ENCODE results near the gene SESTD1.
A peak's percentile ranks its signal among the peaks of the same experiment; 100 is the strongest.

The SESTD1 gene

GRCh38 chr2:179165356-179166000 is 99.2 kb downstream of the SESTD1 start:
- DNase-seq, result no peak
- no peak for ATAC-seq
- Mint-ChIP-seq H3K4me3 (no peak overlapping the region), H3K9me3 (peaks cover 4% of the 10 kb centered on the region), H3K4me1 (peaks cover 5% of the 10 kb centered on the region), H3K36me3 (ENCODE audit: low read depth) (peaks cover 15% of the 10 kb centered on the region), H3K27ac (no peak overlapping the region), H3K27me3 (no peaks in the 10 kb centered on the region)

DNA sequence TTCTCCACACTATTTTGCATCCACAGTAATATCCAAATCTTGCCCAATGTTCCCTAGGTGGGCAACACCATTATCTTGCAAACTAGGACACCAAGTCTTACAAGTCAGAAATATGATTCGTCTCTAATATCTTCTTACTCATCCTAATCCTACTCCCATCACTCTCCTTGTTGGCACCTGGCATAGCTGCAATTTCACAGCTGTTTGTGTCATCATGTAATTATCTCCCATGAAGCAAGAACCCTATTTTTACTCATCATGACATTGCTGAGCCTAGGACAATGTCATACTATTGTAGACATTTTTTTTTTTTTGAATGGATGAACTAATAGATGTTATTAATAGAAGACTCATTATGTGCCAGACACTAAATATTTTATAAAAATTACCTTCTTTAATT is 123.4 kb downstream of the SESTD1 start:
- H3K27me3 Mint-ChIP-seq, result no peaks in the 10 kb centered on the region
- H3K4me3 Mint-ChIP-seq, result no peak overlapping the region
- H3K27ac Mint-ChIP-seq, result no peak overlapping the region
- DNase-seq, result no peak
- no peaks in the 10 kb centered on the region for H3K36me3 Mint-ChIP-seq (ENCODE audit: low read depth)
- H3K4me1 Mint-ChIP-seq, result no peaks in the 10 kb centered on the region
- H3K9me3 Mint-ChIP-seq, result no peaks in the 10 kb centered on the region
- ATAC-seq, result no peak

GRCh38 chr2:179140571-179140970 is 124.1 kb downstream of the SESTD1 start:
- DNase-seq (no peak), ATAC-seq (peak; percentile 22)
- Mint-ChIP-seq H3K9me3 (no peaks in the 10 kb centered on the region), H3K27ac (no peak overlapping the region), H3K4me3 (no peak overlapping the region), H3K27me3 (no peaks in the 10 kb centered on the region), H3K36me3 (ENCODE audit: low read depth) (no peaks in the 10 kb centered on the region), H3K4me1 (no peaks in the 10 kb centered on the region)

GRCh38 chr2:179139506-179139905 is 125.1 kb downstream of the SESTD1 start:
- Mint-ChIP-seq H3K27me3 (no peaks in the 10 kb centered on the region), H3K4me1 (no peaks in the 10 kb centered on the region), H3K9me3 (no peaks in the 10 kb centered on the region), H3K4me3 (no peak overlapping the region), H3K36me3 (ENCODE audit: low read depth) (no peaks in the 10 kb centered on the region), H3K27ac (no peak overlapping the region)
- ATAC-seq, result peak; percentile 91
- peak; percentile 8 for DNase-seq

GRCh38 chr2:179137200-179137759 is 127.4 kb downstream of the SESTD1 start:
- DNase-seq, result no peak
- no peaks in the 10 kb centered on the region for H3K4me1 Mint-ChIP-seq
- no peaks in the 10 kb centered on the region for H3K36me3 Mint-ChIP-seq (ENCODE audit: low read depth)
- H3K4me3 Mint-ChIP-seq, result no peak overlapping the region
- H3K9me3 Mint-ChIP-seq, result no peaks in the 10 kb centered on the region
- no peaks in the 10 kb centered on the region for H3K27me3 Mint-ChIP-seq
- H3K27ac Mint-ChIP-seq, result no peak overlapping the region
- ATAC-seq, result no peak

DNA sequence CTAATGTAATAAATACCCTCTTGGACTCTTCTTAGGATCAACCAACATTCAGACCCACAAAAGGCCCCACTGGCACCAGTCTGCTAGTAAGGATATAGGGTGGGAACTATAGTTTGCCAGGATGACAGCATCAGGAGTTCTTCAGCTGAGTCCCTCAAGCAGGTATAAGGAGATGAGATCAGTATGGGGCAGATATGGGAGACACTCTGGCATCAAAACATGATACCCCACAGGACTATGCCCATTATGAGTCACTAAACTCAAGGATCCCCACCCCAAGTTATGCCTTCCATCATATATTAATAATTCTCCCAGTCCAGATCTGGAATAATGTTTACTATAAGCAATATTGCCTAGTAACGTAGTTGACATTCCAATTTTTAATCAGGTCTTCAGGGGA is 131.6 kb downstream of the SESTD1 start:
- DNase-seq (no peak), ATAC-seq (no peak)
- Mint-ChIP-seq H3K36me3 (ENCODE audit: low read depth) (no peaks in the 10 kb centered on the region), H3K4me1 (no peaks in the 10 kb centered on the region), H3K27ac (no peak overlapping the region), H3K27me3 (no peaks in the 10 kb centered on the region), H3K9me3 (no peaks in the 10 kb centered on the region), H3K4me3 (no peak overlapping the region)

- Mint-ChIP-seq H3K27me3 (no peaks in the 10 kb centered on the region), H3K9me3 (no peaks in the 10 kb centered on the region), H3K36me3 (ENCODE audit: low read depth) (no peaks in the 10 kb centered on the region), H3K4me3 (no peak overlapping the region), H3K4me1 (no peaks in the 10 kb centered on the region), H3K27ac (no peak overlapping the region)
- no peak for DNase-seq
- ATAC-seq, result no peak
These were observed 132.6 kb downstream of the SESTD1 start for GRCh38 chr2:179132076-179132475.

DNA sequence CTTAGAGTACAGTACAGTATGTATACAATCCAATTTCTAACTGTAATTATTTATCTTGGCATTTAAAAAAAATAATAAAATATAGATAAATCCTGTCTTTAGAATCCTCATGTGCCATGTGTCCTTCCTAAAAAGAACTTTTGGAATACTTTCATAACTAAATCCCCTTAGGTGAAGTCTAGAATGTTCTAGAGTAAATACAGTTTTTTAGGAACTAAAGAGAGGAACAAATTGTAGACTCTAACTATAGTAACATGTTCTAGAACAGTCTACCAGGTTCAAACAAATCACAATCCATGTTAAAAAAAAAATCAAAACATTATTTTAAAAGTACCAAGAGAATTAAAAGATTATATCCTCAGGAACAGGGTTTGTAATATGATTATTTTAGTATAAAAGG is 134.1 kb downstream of the SESTD1 start:
- Mint-ChIP-seq H3K36me3 (ENCODE audit: low read depth) (no peaks in the 10 kb centered on the region), H3K27me3 (no peaks in the 10 kb centered on the region), H3K4me1 (no peaks in the 10 kb centered on the region), H3K9me3 (no peaks in the 10 kb centered on the region), H3K4me3 (no peak overlapping the region), H3K27ac (no peak overlapping the region)
- no peak for ATAC-seq
- DNase-seq, result no peak

GRCh38 chr2:179129574-179130238 is 134.9 kb downstream of the SESTD1 start:
- no peaks in the 10 kb centered on the region for H3K9me3 Mint-ChIP-seq
- H3K36me3 Mint-ChIP-seq (ENCODE audit: low read depth), result no peaks in the 10 kb centered on the region
- H3K27me3 Mint-ChIP-seq, result no peaks in the 10 kb centered on the region
- DNase-seq (no peak), ATAC-seq (no peak)
- no peak overlapping the region for H3K27ac Mint-ChIP-seq
- H3K4me3 Mint-ChIP-seq, result no peak overlapping the region
- H3K4me1 Mint-ChIP-seq, result no peaks in the 10 kb centered on the region

DNA sequence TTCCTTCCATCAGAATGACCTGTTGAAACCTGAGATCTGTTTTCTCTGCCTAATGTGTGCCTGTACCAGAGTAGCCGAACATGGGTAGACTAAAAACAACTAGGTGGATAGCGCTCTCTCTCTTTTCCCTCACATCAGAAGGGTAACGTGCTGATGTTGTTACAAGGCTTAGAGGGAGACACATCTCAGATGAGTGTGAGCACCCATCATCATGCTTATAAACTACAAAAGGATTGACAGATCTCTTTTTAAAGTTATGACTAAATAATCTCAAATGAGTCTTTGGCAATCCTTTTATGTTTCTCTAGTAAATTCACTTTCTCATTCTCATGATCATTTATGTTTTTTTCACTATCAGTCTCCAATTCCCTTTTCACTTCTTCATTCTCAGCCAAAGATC is 139.2 kb downstream of the SESTD1 start:
- ATAC-seq, result no peak
- Mint-ChIP-seq H3K4me3 (no peak overlapping the region), H3K4me1 (peaks cover 4% of the 10 kb centered on the region), H3K36me3 (ENCODE audit: low read depth) (peaks cover 1% of the 10 kb centered on the region), H3K9me3 (no peaks in the 10 kb centered on the region), H3K27ac (no peak overlapping the region), H3K27me3 (no peaks in the 10 kb centered on the region)
- DNase-seq, result no peak

- peaks cover 4% of the 10 kb centered on the region for H3K4me1 Mint-ChIP-seq
- H3K27ac Mint-ChIP-seq, result no peak overlapping the region
- peaks cover 1% of the 10 kb centered on the region for H3K36me3 Mint-ChIP-seq (ENCODE audit: low read depth)
- no peak overlapping the region for H3K4me3 Mint-ChIP-seq
- H3K27me3 Mint-ChIP-seq, result no peaks in the 10 kb centered on the region
- no peak for ATAC-seq
- no peak for DNase-seq
- no peaks in the 10 kb centered on the region for H3K9me3 Mint-ChIP-seq
These were observed 140.3 kb downstream of the SESTD1 start for GRCh38 chr2:179124282-179124681.

- Mint-ChIP-seq H3K4me3 (no peak overlapping the region), H3K27me3 (no peaks in the 10 kb centered on the region), H3K4me1 (peaks cover 4% of the 10 kb centered on the region), H3K36me3 (ENCODE audit: low read depth) (peaks cover 1% of the 10 kb centered on the region), H3K9me3 (no peaks in the 10 kb centered on the region), H3K27ac (no peak overlapping the region)
- ATAC-seq (no peak), DNase-seq (no peak)
These were observed 141.4 kb downstream of the SESTD1 start for GRCh38 chr2:179123272-179123662.

DNA sequence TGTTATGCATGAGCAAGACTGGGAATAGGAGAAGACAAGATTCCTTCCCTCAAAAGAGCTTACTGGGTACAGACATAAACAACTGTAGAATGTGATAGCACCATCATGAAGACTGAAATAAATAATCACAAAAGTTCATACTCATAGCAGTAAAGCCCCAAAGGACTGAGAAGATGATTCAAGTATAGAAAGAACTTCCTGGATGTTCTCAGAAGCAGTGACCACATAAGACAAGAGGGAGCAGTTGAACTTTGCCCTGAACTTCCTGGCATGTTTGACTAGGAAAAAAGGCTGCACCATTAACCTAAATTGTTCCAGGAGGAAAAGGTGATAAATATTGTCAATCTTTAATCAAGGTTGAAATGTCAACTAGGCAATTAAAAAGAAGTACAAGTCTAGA is 156.9 kb downstream of the SESTD1 start:
- Mint-ChIP-seq H3K27me3 (no peaks in the 10 kb centered on the region), H3K36me3 (ENCODE audit: low read depth) (peaks cover 8% of the 10 kb centered on the region), H3K4me3 (no peak overlapping the region), H3K4me1 (peaks cover 33% of the 10 kb centered on the region), H3K27ac (peak overlapping the region; percentile 63), H3K9me3 (no peaks in the 10 kb centered on the region)
- ATAC-seq (peak; percentile 72), DNase-seq (no peak)

DNA sequence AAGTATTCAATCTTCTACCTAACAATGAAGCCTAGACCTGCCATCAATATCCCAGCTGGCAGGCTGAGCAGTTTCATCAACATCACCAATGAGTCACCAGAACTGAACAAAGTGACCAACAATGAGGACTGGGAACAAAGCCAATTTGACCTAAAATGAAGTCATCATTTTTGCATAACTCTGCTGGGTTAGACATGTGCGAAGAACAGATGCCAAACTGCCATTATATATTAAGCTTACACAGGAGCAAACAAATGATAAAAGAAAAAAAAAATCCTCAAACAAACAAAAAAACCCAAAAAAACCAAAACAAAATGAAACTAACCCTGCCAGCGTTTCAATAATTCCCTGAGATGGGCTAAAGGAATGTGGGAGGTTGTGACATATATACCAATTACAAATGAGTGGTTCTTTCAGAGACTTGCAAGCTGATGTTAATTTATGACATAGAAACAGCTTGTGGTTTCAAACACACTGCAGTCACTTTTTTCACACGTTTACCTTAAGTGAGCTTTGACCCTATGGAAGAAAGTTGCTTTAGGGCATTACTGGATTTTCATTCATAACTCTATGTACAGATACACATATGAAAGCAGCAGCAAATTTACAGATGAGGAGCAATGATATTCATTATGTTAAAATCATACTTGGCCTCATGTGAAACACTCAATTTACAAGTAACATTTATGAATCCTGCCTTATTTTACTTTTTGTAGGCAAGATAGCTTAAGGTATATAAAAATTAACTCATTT is 157.8 kb downstream of the SESTD1 start:
- no peaks in the 10 kb centered on the region for H3K9me3 Mint-ChIP-seq
- peaks cover 4% of the 10 kb centered on the region for H3K36me3 Mint-ChIP-seq (ENCODE audit: low read depth)
- no peak for DNase-seq
- peak overlapping the region; percentile 76 for H3K27ac Mint-ChIP-seq
- H3K27me3 Mint-ChIP-seq, result no peaks in the 10 kb centered on the region
- ATAC-seq, result peak; percentile 58
- H3K4me1 Mint-ChIP-seq, result peaks cover 33% of the 10 kb centered on the region
- peak overlapping the region; percentile 12 for H3K4me3 Mint-ChIP-seq

- Mint-ChIP-seq H3K4me3 (no peak overlapping the region), H3K9me3 (no peaks in the 10 kb centered on the region), H3K36me3 (ENCODE audit: low read depth) (peaks cover 3% of the 10 kb centered on the region), H3K27ac (peak overlapping the region; percentile 76), H3K27me3 (no peaks in the 10 kb centered on the region), H3K4me1 (peaks cover 33% of the 10 kb centered on the region)
- no peak for ATAC-seq
- no peak for DNase-seq
These were observed 158.3 kb downstream of the SESTD1 start for GRCh38 chr2:179106342-179106675.

All from activated naive CD8-positive, alpha-beta T cell treated with anti-CD3 and anti-CD28 coated beads, Interleukin-2, amount 50 U/mL, for 24 hours (primary cell).